HG02970 (cell line): Measurements from ENCODE around the gene MYG1.
"Not testable (repeated sequence)": the region's sequence is repeated elsewhere in the genome, so short reads cannot be mapped to it uniquely, and the experiment has no call there.

ENCODE experiments used
- ATAC-seq: cut with Tn5 transposase; IDR thresholded peaks from one replicate; pipeline ENCODE4 v1.9.1; 2021; ENCODE audit warnings: mild to moderate bottlenecking, moderate library complexity, moderate number of reproducible peaks; ENCODE audit not compliant: unreplicated experiment, low FRiP score

MYG1 gene

DNA sequence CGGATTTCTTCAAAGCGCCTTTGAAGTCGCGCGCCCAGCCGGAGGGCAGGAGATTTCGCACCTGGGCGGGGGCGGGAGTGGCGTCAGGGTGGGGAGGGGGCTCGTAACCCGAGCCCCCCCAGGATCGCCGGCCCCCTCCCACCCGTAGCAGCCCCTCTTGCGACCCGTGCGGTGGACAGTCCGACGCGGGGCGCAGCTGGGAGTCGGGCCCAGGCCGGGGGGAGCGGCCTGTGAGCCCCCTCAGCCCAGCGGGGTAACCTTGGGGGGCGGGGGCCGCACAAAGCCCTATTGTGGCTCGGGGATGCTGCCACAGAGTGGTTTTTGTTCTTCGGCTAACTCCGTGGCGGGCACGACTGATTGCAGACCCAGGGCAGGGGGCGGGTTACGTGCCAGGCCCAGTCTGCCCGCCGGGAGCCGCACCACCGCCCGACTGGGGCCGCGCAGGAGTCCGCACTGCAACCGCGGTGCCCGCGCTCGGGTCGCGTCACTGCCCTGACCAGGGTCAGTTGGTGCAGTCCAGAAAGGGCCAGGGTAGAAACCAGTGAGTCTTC, 26.1 kb downstream of the MYG1 start:
- no peak for ATAC-seq

- no peak for ATAC-seq
These were observed 27.1 kb downstream of the MYG1 start for GRCh38 chr12:53326460-53327185.

GRCh38 chr12:53327435-53328042, 28.0 kb downstream of the MYG1 start:
- no peak for ATAC-seq

DNA sequence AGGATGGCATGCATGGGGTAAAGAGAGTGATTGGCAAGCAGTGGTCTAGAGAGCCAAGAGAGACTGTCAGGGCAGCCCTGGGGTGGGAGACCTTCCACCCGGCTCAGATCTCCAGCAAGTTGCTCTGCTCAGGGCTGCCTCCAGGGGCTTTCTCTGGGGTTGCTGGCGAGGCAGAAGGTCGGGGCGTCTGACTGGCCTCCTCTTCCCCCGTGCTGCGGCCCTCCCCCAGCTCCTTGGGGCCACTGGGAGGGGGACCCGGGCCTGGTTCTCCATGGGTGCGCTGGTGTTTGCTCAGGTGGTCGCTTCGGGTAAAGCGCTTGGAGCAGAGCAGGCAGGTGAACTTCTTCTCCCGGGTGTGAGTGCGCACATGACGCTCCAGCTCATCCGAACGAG, 28.5 kb downstream of the MYG1 start:
- no peak for ATAC-seq

DNA sequence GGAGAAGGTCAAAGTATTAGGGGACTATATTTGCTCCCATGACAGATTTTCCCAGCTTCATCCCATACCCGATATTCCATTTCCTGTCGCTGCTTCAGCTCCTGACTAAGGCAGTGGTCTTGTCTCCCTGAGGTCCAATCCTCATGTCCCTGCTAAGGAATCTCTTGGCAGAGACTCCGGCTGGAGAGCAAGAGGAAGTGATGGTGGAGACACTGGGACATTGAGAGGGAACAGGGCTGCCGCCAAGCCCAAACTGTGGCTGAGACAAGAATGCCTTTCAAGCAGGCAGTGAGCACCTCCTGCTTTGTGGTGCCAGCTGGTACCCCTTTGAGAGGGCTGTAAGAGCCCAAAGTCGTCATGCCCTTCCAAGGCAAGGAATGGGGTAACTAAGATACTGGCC, 31.2 kb downstream of the MYG1 start:
- no peak for ATAC-seq

- ATAC-seq, result not testable (repeated sequence)
These were observed 32.8 kb downstream of the MYG1 start for GRCh38 chr12:53332339-53332738.

DNA sequence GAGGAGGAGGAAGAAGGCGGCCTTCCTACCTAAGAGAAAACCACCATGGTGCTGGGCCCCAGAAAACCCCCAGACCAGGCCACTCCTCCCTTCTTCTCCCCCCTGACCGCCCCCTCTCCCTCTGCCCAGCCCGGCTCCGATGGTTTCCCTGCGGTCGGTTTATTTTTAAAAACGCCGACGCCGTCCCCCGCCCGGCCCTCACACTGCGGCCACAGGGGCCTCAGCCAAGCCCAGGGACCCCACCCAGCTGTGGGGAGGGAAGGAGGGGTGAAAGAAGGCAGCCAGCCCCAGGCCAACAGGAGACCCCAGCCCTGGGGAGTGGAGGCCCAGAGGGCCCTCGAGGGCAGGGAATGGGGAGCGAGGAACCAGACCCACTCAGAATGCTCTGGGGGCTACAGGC, 33.2 kb downstream of the MYG1 start:
- ATAC-seq, result no peak

- ATAC-seq, result no peak
These were observed 33.8 kb downstream of the MYG1 start for GRCh38 chr12:53333289-53333688.

DNA sequence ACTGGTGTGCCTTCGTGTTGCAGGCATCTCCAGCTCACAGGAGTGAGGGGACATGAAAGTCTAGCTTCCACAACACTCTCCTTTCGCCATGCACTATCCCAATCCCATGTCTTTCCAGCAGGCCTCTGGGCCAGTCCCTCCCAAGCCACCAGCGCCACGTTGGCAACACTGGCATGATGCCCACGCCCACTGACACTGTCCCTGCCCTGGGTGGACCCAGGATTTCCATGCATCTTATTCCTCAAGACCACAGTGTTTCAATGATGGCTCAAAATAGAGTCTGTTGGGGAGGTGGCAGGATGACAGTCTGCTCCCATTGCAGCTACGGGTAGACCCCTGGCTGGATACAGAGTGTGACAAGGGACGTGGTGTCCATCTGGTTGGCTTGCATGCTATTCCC, 34.4 kb downstream of the MYG1 start:
- ATAC-seq, result no peak

- ATAC-seq, result no peak
These were observed 35.3 kb downstream of the MYG1 start for GRCh38 chr12:53334822-53335221.

DNA sequence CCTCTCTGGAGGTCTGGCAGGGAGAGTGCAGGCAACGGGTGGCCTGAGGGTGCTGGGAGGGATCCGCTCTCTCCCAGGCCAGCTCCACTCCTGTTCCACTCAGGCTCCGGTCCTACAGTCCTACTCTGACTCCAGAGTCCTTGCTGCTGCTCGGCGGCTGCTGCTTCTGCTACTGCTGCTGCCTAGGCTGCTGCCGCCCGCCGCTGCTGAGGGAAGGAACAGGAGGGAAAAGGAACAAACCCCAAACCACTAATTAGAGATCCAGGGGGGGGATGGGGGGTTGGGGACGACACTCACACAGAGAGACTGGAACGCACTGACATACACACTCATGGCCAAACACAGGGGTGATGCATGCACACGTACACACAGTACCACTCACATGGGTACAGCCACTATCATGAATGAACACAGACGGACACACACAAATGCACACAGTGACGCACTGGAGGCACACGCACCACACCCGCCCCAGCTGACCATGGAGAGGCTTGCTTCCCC, 36.7 kb downstream of the MYG1 start, which contains the start of gene SP7:
Gene SP7 (minus strand): TSS at position 174 of the 501 bp plus-strand sequence. CDS start 708 bp downstream, outside the sequence.
- no peak for ATAC-seq

- no peak for ATAC-seq
These were observed 38.5 kb downstream of the MYG1 start for GRCh38 chr12:53338017-53338416.

- no peak for ATAC-seq
These were observed 39.4 kb downstream of the MYG1 start for GRCh38 chr12:53338916-53339315.

DNA sequence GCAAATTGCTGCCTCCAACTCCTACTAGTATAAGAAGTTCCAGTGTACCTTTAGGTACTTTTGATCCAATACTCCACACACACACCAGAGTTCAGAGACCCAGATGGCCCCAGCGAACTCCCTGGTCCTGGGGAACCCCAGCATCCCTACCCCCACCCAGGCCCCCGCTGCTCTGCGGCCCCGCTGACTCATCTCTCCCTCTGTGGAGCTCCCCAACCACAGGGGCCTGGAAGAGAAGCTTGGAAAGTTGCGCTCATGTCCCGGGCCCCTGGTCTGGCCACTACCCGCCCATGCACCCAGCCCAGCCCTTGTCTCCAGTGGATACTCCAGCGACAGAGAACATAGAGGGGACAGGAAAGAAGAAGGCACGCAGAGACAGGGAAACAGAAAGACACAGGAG, 40.9 kb downstream of the MYG1 start:
- ATAC-seq, result no peak

DNA sequence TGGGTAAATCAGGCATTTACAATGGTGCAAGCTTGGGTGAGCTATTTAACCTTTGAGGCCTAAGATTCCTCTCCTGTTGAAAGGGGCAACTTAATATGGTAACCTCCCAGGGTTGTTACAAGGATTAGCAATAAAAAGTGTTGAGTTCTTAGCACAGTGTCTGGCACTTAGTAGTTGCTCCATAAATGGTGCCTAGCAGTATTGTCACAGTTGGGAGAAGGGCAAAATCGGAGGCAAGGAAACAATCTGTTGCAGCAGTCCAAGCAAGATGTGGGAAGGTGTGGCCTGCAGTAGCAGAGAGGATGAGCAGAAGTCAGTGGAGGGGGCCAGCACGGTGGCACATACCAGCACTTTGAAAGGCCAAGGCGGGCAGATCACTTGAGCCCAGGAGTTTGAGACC, 44.0 kb downstream of the MYG1 start:
- no peak for ATAC-seq

DNA sequence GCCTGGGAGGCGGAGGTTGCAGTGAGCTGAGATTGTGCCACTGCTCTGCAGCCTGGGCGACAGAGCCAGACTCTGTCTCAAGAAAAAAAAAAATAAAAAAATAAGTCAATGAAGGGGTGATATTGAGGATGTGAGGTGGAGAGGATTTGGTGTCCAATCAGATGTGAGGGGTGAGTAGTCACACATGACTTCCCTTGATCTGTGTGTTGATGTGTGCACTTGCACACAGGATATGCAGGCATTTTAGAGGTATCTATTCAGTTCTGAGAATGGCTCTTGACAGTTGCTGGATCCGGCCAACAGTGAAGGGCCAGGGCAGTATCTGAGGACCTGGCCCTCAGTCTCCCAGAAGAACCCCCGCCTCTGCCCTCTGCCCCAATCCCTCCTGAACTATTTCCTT, 44.5 kb downstream of the MYG1 start:
- no peak for ATAC-seq

GRCh38 chr12:53344487-53344823, 45.0 kb downstream of the MYG1 start:
- no peak for ATAC-seq

- ATAC-seq, result no peak
These were observed 45.5 kb downstream of the MYG1 start for GRCh38 chr12:53344824-53345485.

DNA sequence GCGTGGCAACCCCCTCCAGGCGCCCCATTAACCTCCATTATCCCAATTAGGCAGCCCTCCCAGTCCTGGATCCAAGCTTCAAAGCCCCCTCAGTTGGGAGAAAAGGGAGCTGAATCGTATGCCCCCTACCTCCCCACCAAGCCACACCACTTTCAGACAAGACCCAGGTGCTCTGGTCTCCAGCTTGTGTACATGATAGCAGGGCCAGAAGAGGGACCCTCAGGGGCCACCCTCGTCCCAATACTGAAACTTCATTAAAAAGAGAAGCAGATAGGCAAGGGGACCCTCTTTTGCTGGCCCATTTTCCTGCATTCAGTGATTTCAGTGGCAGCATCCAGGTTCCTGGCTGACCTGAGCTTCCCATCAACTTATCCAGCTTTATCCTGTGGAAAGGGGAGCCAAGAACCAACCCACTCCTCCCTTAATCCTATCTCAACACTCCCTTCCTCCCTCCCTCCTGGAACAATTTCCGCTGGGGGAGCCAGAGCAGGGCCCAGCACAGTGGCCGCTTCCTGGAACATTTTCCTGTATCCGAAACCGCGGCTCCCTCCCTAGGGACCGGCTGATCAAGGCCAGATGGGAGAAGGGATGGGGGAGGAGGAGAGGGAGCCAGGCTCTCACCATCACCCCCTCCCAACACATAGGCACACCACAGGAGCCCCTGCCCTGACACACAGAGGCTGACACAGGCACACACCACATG, 46.1 kb downstream of the MYG1 start:
- no peak for ATAC-seq

- no peak for ATAC-seq
These were observed 47.0 kb downstream of the MYG1 start for GRCh38 chr12:53346491-53346890.

DNA sequence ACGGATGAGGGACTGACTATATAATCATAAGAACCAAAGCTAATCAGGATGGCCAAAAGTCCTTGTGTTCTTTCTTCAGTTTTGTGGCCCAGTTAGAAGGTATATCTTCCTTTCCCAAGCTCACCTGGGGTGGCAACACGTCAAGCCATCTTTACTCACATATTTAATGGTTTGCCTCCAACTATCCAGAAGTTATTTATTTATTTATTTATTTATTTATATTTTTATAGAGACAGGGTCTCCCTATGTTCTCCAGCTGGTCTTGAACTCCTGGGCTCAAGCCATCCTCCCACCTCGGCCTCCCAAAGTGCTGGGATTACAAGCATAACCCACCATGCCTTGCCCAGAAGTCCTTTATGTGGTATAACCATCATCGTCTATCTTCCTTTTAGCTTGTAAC, 48.4 kb downstream of the MYG1 start:
- ATAC-seq, result no peak
